ENCODE measurements around the gene EIPR1. TPM values are rescaled to one million over a fixed set of nuclear protein-coding genes. Genes with fewer than 3 reads are reported as not detected.
"Not testable (repeated sequence)": the region's sequence is repeated elsewhere in the genome, so short reads cannot be mapped to it uniquely, and the experiment has no call there.

EIPR1 gene
- total RNA-seq, 1 experiment from 2014 or later, result 77.2 TPM

GRCh38 chr2:3299130-3299529 lies 78.5 kb downstream of the EIPR1 start:
- in situ Hi-C loops (cut with HindIII; ENCODE audit: low pct_unique_long_range_greater_than_20kb, low sequenced_read_pairs), result no loop called here
- DNase-seq (ENCODE audit: low read depth), result no peak

- in situ Hi-C loops (cut with HindIII; ENCODE audit: low pct_unique_long_range_greater_than_20kb, low sequenced_read_pairs), result no loop called here
- DNase-seq (ENCODE audit: low read depth), result no peak
These were observed 79.4 kb downstream of the EIPR1 start for GRCh38 chr2:3298191-3298590.

- DNase-seq (ENCODE audit: low read depth), result no peak
- in situ Hi-C loops (cut with HindIII; ENCODE audit: low pct_unique_long_range_greater_than_20kb, low sequenced_read_pairs), result no loop called here
These were observed 80.1 kb downstream of the EIPR1 start for GRCh38 chr2:3297523-3297922.

GRCh38 chr2:3296182-3296972 lies 81.2 kb downstream of the EIPR1 start:
- in situ Hi-C loops (cut with HindIII; ENCODE audit: low pct_unique_long_range_greater_than_20kb, low sequenced_read_pairs), result no loop called here
- DNase-seq (ENCODE audit: low read depth), result no peak

- in situ Hi-C loops (cut with HindIII; ENCODE audit: low pct_unique_long_range_greater_than_20kb, low sequenced_read_pairs), result no loop called here
- no peak for DNase-seq (ENCODE audit: low read depth)
These were observed 83.1 kb downstream of the EIPR1 start for GRCh38 chr2:3294493-3294892.

GRCh38 chr2:3294069-3294468 lies 83.5 kb downstream of the EIPR1 start:
- in situ Hi-C loops (cut with HindIII; ENCODE audit: low pct_unique_long_range_greater_than_20kb, low sequenced_read_pairs), result no loop called here
- no peak for DNase-seq (ENCODE audit: low read depth)

GRCh38 chr2:3293221-3293620 lies 84.4 kb downstream of the EIPR1 start:
- in situ Hi-C loops (cut with HindIII; ENCODE audit: low pct_unique_long_range_greater_than_20kb, low sequenced_read_pairs), result no loop called here

GRCh38 chr2:3292416-3292815 lies 85.2 kb downstream of the EIPR1 start:
- DNase-seq (ENCODE audit: low read depth), result no peak
- in situ Hi-C loops (cut with HindIII; ENCODE audit: low pct_unique_long_range_greater_than_20kb, low sequenced_read_pairs), result no loop called here

More at GRCh38 chr2:3293221-3293620, 84.4 kb downstream of the EIPR1 start:
- DNase-seq (ENCODE audit: low read depth), result no peak

- in situ Hi-C loops (cut with HindIII; ENCODE audit: low pct_unique_long_range_greater_than_20kb, low sequenced_read_pairs), result no loop called here
- DNase-seq (ENCODE audit: low read depth), result no peak
These were observed 85.9 kb downstream of the EIPR1 start for GRCh38 chr2:3291750-3292149.

- no peak for DNase-seq (ENCODE audit: low read depth)
- in situ Hi-C loops (cut with HindIII; ENCODE audit: low pct_unique_long_range_greater_than_20kb, low sequenced_read_pairs), result no loop called here
These were observed 86.5 kb downstream of the EIPR1 start for GRCh38 chr2:3291113-3291512.

GRCh38 chr2:3290655-3291054 lies 87.0 kb downstream of the EIPR1 start:
- DNase-seq (ENCODE audit: low read depth), result peak; percentile 26
- in situ Hi-C loops (cut with HindIII; ENCODE audit: low pct_unique_long_range_greater_than_20kb, low sequenced_read_pairs), result no loop called here

- no peak for DNase-seq (ENCODE audit: low read depth)
- in situ Hi-C loops (cut with HindIII; ENCODE audit: low pct_unique_long_range_greater_than_20kb, low sequenced_read_pairs), result no loop called here
These were observed 87.6 kb downstream of the EIPR1 start for GRCh38 chr2:3289971-3290370.

- no peak for DNase-seq (ENCODE audit: low read depth)
- in situ Hi-C loops (cut with HindIII; ENCODE audit: low pct_unique_long_range_greater_than_20kb, low sequenced_read_pairs), result no loop called here
These were observed 88.1 kb downstream of the EIPR1 start for GRCh38 chr2:3289526-3289925.

GRCh38 chr2:3289171-3289515 lies 88.5 kb downstream of the EIPR1 start:
- in situ Hi-C loops (cut with HindIII; ENCODE audit: low pct_unique_long_range_greater_than_20kb, low sequenced_read_pairs), result no loop called here

GRCh38 chr2:3288470-3289170 lies 89.0 kb downstream of the EIPR1 start:
- in situ Hi-C loops (cut with HindIII; ENCODE audit: low pct_unique_long_range_greater_than_20kb, low sequenced_read_pairs), result no loop called here
- DNase-seq (ENCODE audit: low read depth), result no peak

More at GRCh38 chr2:3289171-3289515, 88.5 kb downstream of the EIPR1 start:
- no peak for DNase-seq (ENCODE audit: low read depth)

- DNase-seq (ENCODE audit: low read depth), result no peak
- in situ Hi-C loops (cut with HindIII; ENCODE audit: low pct_unique_long_range_greater_than_20kb, low sequenced_read_pairs), result no loop called here
These were observed 89.7 kb downstream of the EIPR1 start for GRCh38 chr2:3287896-3288295.

GRCh38 chr2:3286646-3287036 lies 91.0 kb downstream of the EIPR1 start:
- in situ Hi-C loops (cut with HindIII; ENCODE audit: low pct_unique_long_range_greater_than_20kb, low sequenced_read_pairs); DNase-seq (ENCODE audit: low read depth): not testable (repeated sequence)

GRCh38 chr2:3285901-3286645 lies 91.5 kb downstream of the EIPR1 start:
- in situ Hi-C loops (cut with HindIII; ENCODE audit: low pct_unique_long_range_greater_than_20kb, low sequenced_read_pairs), result no loop called here
- DNase-seq (ENCODE audit: low read depth), result no peak

Measured in Caki2 (cell line).